DOHH2 (cell line): ENCODE data around the gene MS4A6E.

ENCODE experiments used
- H3F3A ChIP-seq: fragments of 200-600 bp; sonication (generic), shearing (Covaris generic); 2 replicates; pipeline ENCODE4 v1.6.0; 2016; ENCODE audit warnings: antibody characterized with exemption, mild to moderate bottlenecking; ENCODE audit not compliant: control insufficient read depth, insufficient read depth
- H3K27ac ChIP-seq: fragments of 200-600 bp; sonication (generic); 2 replicates; pipeline ENCODE4 v1.5.1; 2014; ENCODE audit warnings: low read depth, mild to moderate bottlenecking, low read length, moderate library complexity
- H3K27me3 ChIP-seq: fragments of 200-600 bp; sonication (generic); 2 replicates; pipeline ENCODE4 v1.6.1; 2014; ENCODE audit warnings: mild to moderate bottlenecking, low read length, mixed read lengths; ENCODE audit not compliant: control insufficient read depth
- H3K36me3 ChIP-seq: fragments of 200-600 bp; sonication (generic); 2 replicates; pipeline ENCODE4 v1.6.1; 2014; ENCODE audit warnings: mild to moderate bottlenecking, low read length, moderate library complexity, mixed read lengths; ENCODE audit not compliant: control insufficient read depth
- H3K4me1 ChIP-seq: fragments of 200-600 bp; sonication (generic); 2 replicates; pipeline ENCODE4 v1.6.1; 2014; ENCODE audit warnings: mild to moderate bottlenecking, low read length, mixed read lengths; ENCODE audit not compliant: control insufficient read depth
- H3K4me2 ChIP-seq: fragments of 200-600 bp; sonication (generic); 2 replicates; pipeline ENCODE4 v1.6.0; 2014; ENCODE audit warnings: mild to moderate bottlenecking, low read length, moderate library complexity
- H3K4me3 ChIP-seq: fragments of 200-600 bp; sonication (generic); 2 replicates; pipeline ENCODE4 v1.5.1; 2014; ENCODE audit warnings: mild to moderate bottlenecking, low read length, mixed read lengths
- H3K79me2 ChIP-seq: fragments of 200-600 bp; sonication (generic); 2 replicates; pipeline ENCODE4 v1.6.1; 2014; ENCODE audit warnings: mild to moderate bottlenecking, low read length, mixed read lengths; ENCODE audit not compliant: control insufficient read depth
- H3K9me2 ChIP-seq: fragments of 200-600 bp; sonication (generic); replicated peaks from 2 replicates; pipeline ENCODE4 v1.6.1; 2014; ENCODE audit warnings: mild to moderate bottlenecking, low read length, mixed read lengths; ENCODE audit not compliant: control insufficient read depth
- H3K9me3 ChIP-seq: fragments of 200-600 bp; sonication (generic); 2 replicates; pipeline ENCODE4 v1.6.1; 2014; ENCODE audit warnings: antibody characterized with exemption, low read length, mixed read lengths; ENCODE audit not compliant: control insufficient read depth, insufficient read depth
- H4K20me1 ChIP-seq: fragments of 200-600 bp; sonication (generic); 2 replicates; pipeline ENCODE4 v1.6.0; 2014; ENCODE audit warnings: low read depth, mild to moderate bottlenecking, antibody characterized with exemption, low read length, moderate library complexity; ENCODE audit not compliant: control insufficient read depth, insufficient read depth
- CTCF ChIP-seq: fragments of 200-600 bp; sonication (generic); IDR thresholded peaks from one replicate; pipeline ENCODE4 v1.5.1; 2014; ENCODE audit warnings: antibody characterized with exemption, mild to moderate bottlenecking, low read depth, low read length; ENCODE audit not compliant: poor library complexity, severe bottlenecking
- EZH2phosphoT487 ChIP-seq: fragments of 200-600 bp; sonication (generic); IDR thresholded peaks from 2 replicates; pipeline ENCODE4 v1.6.1; 2017; ENCODE audit warnings: borderline replicate concordance, mild to moderate bottlenecking, antibody characterized with exemption, low read length, moderate library complexity, mixed read lengths

MS4A6E gene

GRCh38 chr11:60378354-60378753 is 51.3 kb downstream of the MS4A6E start, which contains the start of gene MS4A7:
MS4A7 (plus strand) TSS chr11:60378532; CDS start chr11:60383142, 4,610 bp downstream.
- Histone ChIP-seq H3K4me2 (peak within 1 kb of the TSS; percentile 72), H4K20me1 (no peaks in the 10 kb centered on the region), H3K4me1 (peaks cover 35% of the 10 kb centered on the region), H3F3A (peaks cover 5% of the 10 kb centered on the region), H3K27me3 (no peaks in the 10 kb centered on the region), H3K9me3 (no peaks in the 10 kb centered on the region), H3K27ac (peak within 1 kb of the TSS; percentile 91), H3K36me3 (no peaks in the 10 kb centered on the region), H3K9me2 (no peaks in the 10 kb centered on the region), H3K4me3 (peak within 1 kb of the TSS; percentile 63), H3K79me2 (no peaks in the 10 kb centered on the region)
- no peak for TF ChIP-seq CTCF
- TF ChIP-seq EZH2phosphoT487, result no peak

- H3K36me3 ChIP-seq, result no peaks in the 10 kb centered on the region
- H3K4me1 ChIP-seq, result peaks cover 18% of the 10 kb centered on the region
- no peaks in the 10 kb centered on the region for H3K27me3 ChIP-seq
- peak overlapping the region; percentile 38 for H3K4me2 ChIP-seq
- no peaks in the 10 kb centered on the region for H3K9me3 ChIP-seq
- H3K79me2 ChIP-seq, result no peaks in the 10 kb centered on the region
- no peaks in the 10 kb centered on the region for H3K9me2 ChIP-seq
- no peak overlapping the region for H3K27ac ChIP-seq
- H4K20me1 ChIP-seq, result no peaks in the 10 kb centered on the region
- H3F3A ChIP-seq, result no peaks in the 10 kb centered on the region
- peak overlapping the region; percentile 11; the same call in 1 of the 2 replicates for H3K4me3 ChIP-seq
- TF ChIP-seq CTCF (no peak), EZH2phosphoT487 (no peak)
These were observed 62.3 kb downstream of the MS4A6E start for GRCh38 chr11:60389279-60389910.

GRCh38 chr11:60390419-60390818 is 63.4 kb downstream of the MS4A6E start:
- Histone ChIP-seq H3K9me2 (no peaks in the 10 kb centered on the region), H3K27ac (no peak overlapping the region), H3K4me2 (no peak overlapping the region), H3K4me1 (peaks cover 18% of the 10 kb centered on the region), H3K9me3 (no peaks in the 10 kb centered on the region), H3K79me2 (no peaks in the 10 kb centered on the region), H3K27me3 (no peaks in the 10 kb centered on the region), H3F3A (no peaks in the 10 kb centered on the region), H3K36me3 (no peaks in the 10 kb centered on the region), H4K20me1 (no peaks in the 10 kb centered on the region), H3K4me3 (no peak overlapping the region)
- TF ChIP-seq CTCF (no peak), EZH2phosphoT487 (no peak)
